ENCODE results near the gene RFX8.
A peak's percentile ranks its signal among the peaks of the same experiment; 100 is the strongest.

RFX8 gene

GRCh38 chr2:101410114-101410513 is 64.8 kb downstream of the RFX8 start:
- DNase-seq (ENCODE audit: low read depth), result no peak

GRCh38 chr2:101409699-101410098 is 65.2 kb downstream of the RFX8 start:
- DNase-seq (ENCODE audit: low read depth), result no peak

- no peak for DNase-seq (ENCODE audit: low read depth)
Measured at GRCh38 chr2:101408925-101409324, 66.0 kb downstream of the RFX8 start.

GRCh38 chr2:101405351-101405899 is 69.5 kb downstream of the RFX8 start:
- DNase-seq (ENCODE audit: low read depth), result no peak

GRCh38 chr2:101403745-101404144 is 71.2 kb downstream of the RFX8 start:
- no peak for DNase-seq (ENCODE audit: low read depth)

GRCh38 chr2:101402630-101403029 is 72.3 kb downstream of the RFX8 start:
- DNase-seq (ENCODE audit: low read depth), result no peak

GRCh38 chr2:101401906-101402305 is 73.0 kb downstream of the RFX8 start:
- DNase-seq (ENCODE audit: low read depth), result no peak

- DNase-seq (ENCODE audit: low read depth), result no peak
Measured at GRCh38 chr2:101401326-101401665, 73.6 kb downstream of the RFX8 start.

- no peak for DNase-seq (ENCODE audit: low read depth)
Measured at GRCh38 chr2:101400506-101401325, 74.2 kb downstream of the RFX8 start.

GRCh38 chr2:101400048-101400447 is 74.9 kb downstream of the RFX8 start:
- DNase-seq (ENCODE audit: low read depth), result no peak

- DNase-seq (ENCODE audit: low read depth), result no peak
Measured at GRCh38 chr2:101399021-101399799, 75.7 kb downstream of the RFX8 start.

- DNase-seq (ENCODE audit: low read depth), result no peak
Measured at GRCh38 chr2:101398116-101398821, 76.6 kb downstream of the RFX8 start.

GRCh38 chr2:101396316-101396717 is 78.6 kb downstream of the RFX8 start:
- DNase-seq (ENCODE audit: low read depth), result no peak

- DNase-seq (ENCODE audit: low read depth), result no peak
Measured at GRCh38 chr2:101395545-101396315, 79.2 kb downstream of the RFX8 start.

GRCh38 chr2:101388232-101388631 is 86.7 kb downstream of the RFX8 start:
- no peak for DNase-seq (ENCODE audit: low read depth)

GRCh38 chr2:101387151-101387834 is 87.6 kb downstream of the RFX8 start, which contains the start of gene CREG2:
CREG2 (minus strand) TSS chr2:101387503; CDS start chr2:101387457, 46 bp downstream.
- peak; percentile 12 for DNase-seq (ENCODE audit: low read depth)

- no peak for DNase-seq (ENCODE audit: low read depth)
Measured at GRCh38 chr2:101386599-101387150, 88.2 kb downstream of the RFX8 start.

- DNase-seq (ENCODE audit: low read depth), result no peak
Measured at GRCh38 chr2:101383016-101383541, 91.8 kb downstream of the RFX8 start.

GRCh38 chr2:101382442-101382841 is 92.5 kb downstream of the RFX8 start:
- DNase-seq (ENCODE audit: low read depth), result no peak

GRCh38 chr2:101380376-101380775 is 94.5 kb downstream of the RFX8 start:
- no peak for DNase-seq (ENCODE audit: low read depth)

Measured in stimulated activated CD8-positive, alpha-beta memory T cell treated with anti-CD3 and anti-CD28 coated beads, Interleukin-12 subunit alpha, Interleukin-12 subunit beta, amount 100 ng/mL, for 4 hours (primary cell).